CD4-positive, alpha-beta T cell treated with Interleukin-21 for 1 hour (primary cell): ENCODE measurements around the gene IGSF10.

Experiments used
- DNase-seq: peaks from one replicate; pipeline ENCODE4 v3.0.0-alpha.2; 2020

IGSF10 gene

GRCh38 chr3:151459358-151459757, 1.5 kb downstream of the IGSF10 start:
- DNase-seq = no peak

GRCh38 chr3:151456065-151456464, 4.8 kb downstream of the IGSF10 start:
- DNase-seq = no peak

GRCh38 chr3:151452841-151453240, 8.0 kb downstream of the IGSF10 start:
- DNase-seq = no peak

- DNase-seq = no peak
Measured at GRCh38 chr3:151452368-151452767, 8.5 kb downstream of the IGSF10 start.

GRCh38 chr3:151446002-151446340, 14.9 kb downstream of the IGSF10 start:
- no peak for DNase-seq

GRCh38 chr3:151445273-151446001, 15.4 kb downstream of the IGSF10 start:
- DNase-seq = no peak

- DNase-seq = no peak
Measured at GRCh38 chr3:151443583-151443982, 17.3 kb downstream of the IGSF10 start.

GRCh38 chr3:151440940-151441339, 19.9 kb downstream of the IGSF10 start:
- DNase-seq = no peak

- DNase-seq = peak; percentile 38
Measured at GRCh38 chr3:151439652-151440125, 21.2 kb downstream of the IGSF10 start.

GRCh38 chr3:151437906-151438305, 23.0 kb downstream of the IGSF10 start:
- DNase-seq = no peak

- DNase-seq = no peak
Measured at GRCh38 chr3:151436675-151437446, 24.0 kb downstream of the IGSF10 start.

GRCh38 chr3:151434151-151434890, 26.5 kb downstream of the IGSF10 start:
- no peak for DNase-seq

- DNase-seq = no peak
Measured at GRCh38 chr3:151432616-151433372, 28.1 kb downstream of the IGSF10 start.

- no peak for DNase-seq
Measured at GRCh38 chr3:151431940-151432339, 28.9 kb downstream of the IGSF10 start.

- no peak for DNase-seq
Measured at GRCh38 chr3:151430821-151431484, 29.9 kb downstream of the IGSF10 start.

GRCh38 chr3:151428386-151428785, 32.5 kb downstream of the IGSF10 start:
- no peak for DNase-seq

- no peak for DNase-seq
Measured at GRCh38 chr3:151426341-151426657, 34.6 kb downstream of the IGSF10 start.

GRCh38 chr3:151425627-151426340, 35.1 kb downstream of the IGSF10 start:
- DNase-seq = no peak

- no peak for DNase-seq
Measured at GRCh38 chr3:151423091-151423490, 37.8 kb downstream of the IGSF10 start.

GRCh38 chr3:151421938-151422337, 38.9 kb downstream of the IGSF10 start:
- no peak for DNase-seq

GRCh38 chr3:151419806-151420205, 41.1 kb downstream of the IGSF10 start:
- DNase-seq = no peak

GRCh38 chr3:151415289-151415688, 45.6 kb downstream of the IGSF10 start:
- no peak for DNase-seq
